HPDE6-E6E7 (cell line): ENCODE results near the gene HSPA6.
"Not testable (repeated sequence)": the region's sequence is repeated elsewhere in the genome, so short reads cannot be mapped to it uniquely, and the experiment has no call there.

ENCODE experiments used
- DNase-seq: peaks from one replicate; pipeline ENCODE4 v3.0.0; 2011; ENCODE audit warnings: missing footprints; ENCODE audit errors: extremely low spot score

The HSPA6 gene

GRCh38 chr1:161560960-161561715, 36.8 kb downstream of the HSPA6 start:
- DNase-seq, result not testable (repeated sequence)

DNA sequence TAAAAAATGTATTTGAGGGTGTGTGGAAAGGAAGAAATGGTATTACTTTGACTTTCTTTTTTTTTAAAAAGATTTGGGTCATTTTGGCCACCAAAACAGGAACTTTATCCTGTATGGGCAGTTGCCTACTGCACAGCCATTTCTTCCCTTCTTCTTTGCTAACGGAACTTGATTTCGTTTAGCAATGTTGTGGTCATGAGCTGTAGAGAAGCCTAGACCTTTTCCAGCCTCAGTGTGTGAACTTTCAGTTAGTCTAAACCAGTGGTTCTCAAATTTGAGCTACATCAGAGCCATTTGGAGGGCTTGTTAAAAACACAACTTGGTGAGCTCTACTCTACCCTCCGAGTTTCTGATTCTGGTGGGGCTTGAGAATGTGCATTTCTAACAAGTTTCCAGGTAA, 38.1 kb downstream of the HSPA6 start:
- not testable (repeated sequence) for DNase-seq

GRCh38 chr1:161563522-161563921, 39.2 kb downstream of the HSPA6 start:
- not testable (repeated sequence) for DNase-seq

- not testable (repeated sequence) for DNase-seq
Measured at GRCh38 chr1:161566602-161566960, 42.2 kb downstream of the HSPA6 start.

GRCh38 chr1:161571703-161572102, 47.4 kb downstream of the HSPA6 start:
- not testable (repeated sequence) for DNase-seq
